Activated naive CD4-positive, alpha-beta T cell treated with anti-CD3 and anti-CD28 coated beads, Interleukin-2, amount 50 U/mL, for 16 hours (primary cell): Measurements from ENCODE around the gene NCF2.
A peak's percentile ranks its signal among the peaks of the same experiment; 100 is the strongest.
"Not testable (repeated sequence)": the region's sequence is repeated elsewhere in the genome, so short reads cannot be mapped to it uniquely, and the experiment has no call there.

Source experiments
- DNase-seq: peaks from one replicate; pipeline ENCODE4 v3.0.0-alpha.2; 2020

The NCF2 gene, protein sequence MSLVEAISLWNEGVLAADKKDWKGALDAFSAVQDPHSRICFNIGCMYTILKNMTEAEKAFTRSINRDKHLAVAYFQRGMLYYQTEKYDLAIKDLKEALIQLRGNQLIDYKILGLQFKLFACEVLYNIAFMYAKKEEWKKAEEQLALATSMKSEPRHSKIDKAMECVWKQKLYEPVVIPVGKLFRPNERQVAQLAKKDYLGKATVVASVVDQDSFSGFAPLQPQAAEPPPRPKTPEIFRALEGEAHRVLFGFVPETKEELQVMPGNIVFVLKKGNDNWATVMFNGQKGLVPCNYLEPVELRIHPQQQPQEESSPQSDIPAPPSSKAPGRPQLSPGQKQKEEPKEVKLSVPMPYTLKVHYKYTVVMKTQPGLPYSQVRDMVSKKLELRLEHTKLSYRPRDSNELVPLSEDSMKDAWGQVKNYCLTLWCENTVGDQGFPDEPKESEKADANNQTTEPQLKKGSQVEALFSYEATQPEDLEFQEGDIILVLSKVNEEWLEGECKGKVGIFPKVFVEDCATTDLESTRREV

DNA sequence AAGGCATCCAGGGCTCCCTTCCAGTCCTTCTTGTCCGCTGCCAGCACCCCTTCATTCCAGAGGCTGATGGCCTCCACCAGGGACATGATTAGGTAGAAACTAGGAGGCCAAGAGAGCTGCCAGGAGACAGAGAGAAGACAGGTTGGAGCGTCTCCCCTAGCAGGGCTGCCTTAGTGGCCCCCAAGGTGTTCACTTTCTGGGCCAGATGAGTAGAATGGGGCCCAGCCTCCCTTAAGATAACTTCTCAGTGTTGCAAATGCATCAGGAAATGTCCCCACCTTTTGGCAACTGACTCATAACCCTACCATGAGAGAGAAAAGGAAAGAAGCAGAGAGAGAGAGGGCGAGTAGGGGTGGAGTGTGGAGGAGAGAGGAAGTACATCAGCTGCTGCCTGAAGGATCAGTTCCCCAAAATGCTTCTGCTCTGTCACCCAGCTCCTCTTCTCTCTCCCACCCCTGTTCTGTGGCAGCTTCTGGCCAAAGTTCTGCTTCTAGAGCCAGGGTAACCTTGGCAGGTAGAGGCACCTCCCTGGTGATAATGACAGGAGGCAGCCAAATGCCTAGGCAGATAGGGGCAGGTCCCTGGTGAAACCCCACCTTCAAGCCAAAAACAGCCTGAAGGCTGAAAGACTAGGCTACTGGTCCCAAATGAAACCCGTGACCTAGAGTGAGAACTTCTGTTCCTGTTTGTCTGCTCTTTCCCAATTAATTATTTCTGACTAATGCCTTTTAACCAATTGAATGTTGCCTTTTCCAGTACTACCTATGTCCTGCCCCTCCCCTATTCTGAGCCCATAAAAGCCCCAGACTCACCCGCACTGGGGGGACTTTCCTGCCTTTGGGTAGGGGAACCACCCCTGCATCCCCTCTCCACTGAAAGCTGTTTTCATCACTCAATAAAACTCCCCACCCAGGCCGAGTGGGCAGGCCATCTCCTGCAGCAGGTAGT, at the start of gene NCF2:
NCF2 (minus strand) TSS at position 216 of the 948 bp plus-strand sequence; CDS start at position 86, 130 bp downstream.
- DNase-seq = no peak

DNA sequence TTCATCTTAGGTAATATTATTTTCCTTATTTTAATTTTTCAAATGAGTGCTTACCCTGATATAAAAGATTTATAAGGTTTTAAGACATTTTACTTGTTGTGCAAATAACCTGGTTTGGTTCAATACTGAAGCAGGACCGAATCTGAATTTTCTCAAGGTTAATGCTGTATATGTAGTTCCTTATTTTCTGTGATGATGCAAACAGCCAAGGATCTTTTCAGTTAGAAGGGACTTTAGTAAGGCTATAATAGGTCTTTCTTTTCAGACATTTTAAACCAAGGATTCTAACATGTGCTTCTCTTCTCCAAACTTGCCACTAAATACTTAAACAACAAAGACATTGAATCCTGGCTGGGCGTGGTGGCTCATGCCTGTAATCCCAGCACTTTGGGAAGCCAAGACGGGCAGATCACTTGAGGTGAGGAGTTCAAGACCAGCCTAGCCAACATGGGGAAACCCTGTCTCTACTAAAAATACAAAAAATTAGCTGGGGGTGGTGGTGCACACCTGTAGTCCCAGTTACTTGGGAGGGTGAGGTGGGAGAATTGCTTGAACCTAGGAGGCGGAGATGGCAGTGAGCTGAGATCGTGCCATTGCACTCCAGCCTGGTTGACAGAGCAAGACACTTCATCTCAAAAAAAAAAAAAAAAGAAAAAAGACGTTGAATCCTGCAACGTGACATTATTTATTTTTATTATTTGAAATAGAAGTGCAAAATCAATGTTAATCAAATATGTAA, 48.6 kb upstream of the NCF2 start:
- DNase-seq = no peak

- DNase-seq = no peak
These were observed 46.5 kb upstream of the NCF2 start for GRCh38 chr1:183636783-183637182.

GRCh38 chr1:183636334-183636682, 46.0 kb upstream of the NCF2 start:
- DNase-seq = no peak

DNA sequence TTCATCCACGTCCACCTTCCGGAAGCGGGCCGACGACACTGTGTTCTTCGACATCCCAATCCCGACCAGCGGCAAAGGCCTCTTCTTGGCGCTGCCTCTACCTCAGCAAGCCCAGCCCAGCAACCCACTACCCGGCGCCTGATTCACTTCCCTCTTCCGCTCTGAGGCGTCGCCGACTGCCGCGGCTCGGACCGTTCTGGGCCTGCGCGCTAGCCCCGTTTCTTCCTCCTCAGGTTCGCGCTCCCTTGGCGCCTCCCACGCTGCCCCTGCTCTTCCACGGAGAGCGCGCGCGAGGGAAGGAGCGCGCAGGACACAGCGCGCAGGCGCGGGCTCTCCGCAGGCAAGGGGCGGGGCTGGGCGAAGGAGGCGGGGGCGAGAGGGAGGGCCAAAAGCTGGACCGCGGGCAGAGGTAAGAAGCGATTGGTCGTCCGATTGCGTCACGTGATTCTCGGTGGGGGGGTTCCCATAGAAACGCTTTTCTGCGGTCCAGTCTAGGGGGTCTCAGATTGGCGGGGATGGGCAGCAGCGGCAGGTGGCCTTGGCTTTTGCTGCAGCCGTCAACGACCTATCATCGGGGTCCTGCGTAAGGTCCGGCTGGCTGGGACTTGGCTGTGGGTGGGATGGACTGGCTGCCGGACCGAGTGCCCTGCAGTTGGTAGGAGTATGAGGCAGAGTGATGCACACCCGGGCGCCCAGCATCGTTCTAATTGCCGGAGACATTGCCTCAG, 45.5 kb upstream of the NCF2 start, which contains the start of gene ARPC5:
ARPC5 (minus strand) TSS at position 178 of the 728 bp plus-strand sequence; CDS start at position 54, 124 bp downstream.
- DNase-seq = peak; percentile 96

DNA sequence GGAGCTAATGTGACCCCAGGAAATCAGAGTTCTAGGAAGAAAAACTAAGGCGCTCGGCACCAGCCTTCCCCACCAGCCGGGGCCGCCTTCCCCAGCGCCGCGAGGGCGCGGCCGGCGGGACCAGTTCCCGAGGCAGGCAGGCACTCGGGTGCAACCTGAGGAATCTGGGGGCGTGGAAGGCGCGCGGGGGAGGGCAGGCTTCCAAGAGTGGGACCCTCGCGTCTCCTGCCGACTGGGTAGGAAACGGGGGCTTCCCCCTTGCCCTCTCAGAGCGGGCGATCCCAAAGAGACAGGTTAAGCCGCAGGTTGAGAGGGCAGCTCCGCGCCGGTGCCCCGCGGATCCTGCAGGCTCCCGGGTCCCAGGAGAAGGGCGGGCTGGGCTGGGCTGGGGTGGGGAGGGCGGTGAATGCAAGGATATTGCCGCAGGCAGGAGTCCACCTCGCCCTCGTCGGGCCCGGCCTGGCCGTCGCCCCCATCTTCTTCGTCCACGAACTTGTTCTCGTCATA, 44.9 kb upstream of the NCF2 start:
- DNase-seq = peak; percentile 16

- no peak for DNase-seq
These were observed 44.3 kb upstream of the NCF2 start for GRCh38 chr1:183634429-183635065.

- no peak for DNase-seq
These were observed 43.6 kb upstream of the NCF2 start for GRCh38 chr1:183633676-183634343.

DNA sequence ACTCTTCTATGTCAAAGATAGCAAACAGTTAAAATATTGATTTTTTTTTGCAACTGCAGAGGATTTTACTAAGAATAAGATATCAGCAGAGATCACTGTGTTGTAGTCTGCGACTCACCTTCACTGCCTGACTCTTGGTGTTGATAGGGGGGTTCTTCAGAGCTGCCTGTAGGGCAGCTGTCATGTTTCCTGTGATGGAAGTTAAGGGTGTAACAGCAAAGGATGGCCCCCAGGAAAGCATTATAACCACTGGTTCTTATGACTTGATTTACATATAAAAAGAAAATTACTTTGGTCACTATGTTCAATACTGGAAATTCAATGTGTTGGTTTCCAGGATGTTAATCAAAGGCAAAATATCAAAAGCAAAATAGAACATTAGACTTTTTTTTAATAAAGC, 42.7 kb upstream of the NCF2 start:
- no peak for DNase-seq

- no peak for DNase-seq
These were observed 41.9 kb upstream of the NCF2 start for GRCh38 chr1:183632114-183632513.

DNA sequence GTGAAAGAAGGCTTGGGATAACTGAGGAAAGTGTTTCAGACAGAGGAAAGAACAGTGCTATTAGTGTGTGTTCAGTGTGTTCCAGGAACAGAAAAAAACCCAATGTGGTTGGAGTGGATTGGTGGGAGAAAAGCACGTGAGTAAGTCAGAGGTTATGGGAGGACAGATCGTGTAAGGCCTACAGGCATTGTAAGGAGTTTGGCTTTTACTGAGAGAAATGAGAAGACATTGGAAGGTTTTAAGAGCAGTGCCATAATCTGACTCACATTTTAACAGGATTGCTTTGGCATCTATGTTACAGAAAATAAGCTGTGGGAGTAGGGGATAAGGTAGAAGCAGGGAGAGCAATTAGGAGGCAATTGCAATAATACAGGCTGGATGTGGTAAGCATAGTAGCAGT, 40.5 kb upstream of the NCF2 start:
- DNase-seq = no peak

- no peak for DNase-seq
These were observed 38.3 kb upstream of the NCF2 start for GRCh38 chr1:183628537-183628936.

GRCh38 chr1:183626236-183626635, 36.0 kb upstream of the NCF2 start:
- not testable (repeated sequence) for DNase-seq

GRCh38 chr1:183622884-183623785, 32.9 kb upstream of the NCF2 start:
- DNase-seq = peak; percentile 32

- no peak for DNase-seq
These were observed 31.8 kb upstream of the NCF2 start for GRCh38 chr1:183622013-183622412.

DNA sequence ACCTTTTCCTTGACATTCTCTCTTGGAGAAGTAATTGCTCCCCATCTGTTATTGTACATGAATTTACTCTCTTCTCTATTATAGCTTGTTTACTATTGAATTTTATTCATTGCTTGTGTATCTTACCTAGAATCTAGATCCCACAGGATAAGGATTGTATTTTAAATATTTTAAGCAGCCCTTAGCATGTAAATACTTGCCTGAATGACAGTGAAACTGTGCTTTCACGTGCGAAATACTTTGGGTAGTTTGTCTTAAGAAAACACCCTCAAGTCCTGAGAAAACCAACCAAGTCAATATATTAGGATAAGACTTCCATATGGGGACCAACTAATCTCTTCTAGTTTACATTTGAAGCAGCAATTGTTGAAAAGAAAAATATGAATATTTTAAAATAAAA, 30.1 kb upstream of the NCF2 start:
- no peak for DNase-seq

DNA sequence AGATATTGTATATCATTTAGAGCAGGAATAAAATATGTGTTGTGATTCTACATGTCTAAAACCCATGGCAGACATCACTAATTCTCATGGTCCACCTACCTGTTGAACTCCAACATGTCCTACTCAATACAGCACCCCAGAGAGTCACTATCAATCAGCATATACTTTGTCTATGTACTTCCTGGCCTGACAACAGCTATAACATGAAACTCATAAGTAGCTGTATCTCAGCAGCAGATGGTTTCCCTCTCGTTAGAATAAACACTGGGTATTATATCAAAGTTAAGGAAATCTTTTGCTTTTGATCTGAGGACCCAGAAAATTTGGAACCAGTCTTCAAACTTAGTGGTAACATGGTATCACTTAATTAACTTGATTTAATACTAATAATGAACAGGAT, 29.5 kb upstream of the NCF2 start:
- DNase-seq = no peak

DNA sequence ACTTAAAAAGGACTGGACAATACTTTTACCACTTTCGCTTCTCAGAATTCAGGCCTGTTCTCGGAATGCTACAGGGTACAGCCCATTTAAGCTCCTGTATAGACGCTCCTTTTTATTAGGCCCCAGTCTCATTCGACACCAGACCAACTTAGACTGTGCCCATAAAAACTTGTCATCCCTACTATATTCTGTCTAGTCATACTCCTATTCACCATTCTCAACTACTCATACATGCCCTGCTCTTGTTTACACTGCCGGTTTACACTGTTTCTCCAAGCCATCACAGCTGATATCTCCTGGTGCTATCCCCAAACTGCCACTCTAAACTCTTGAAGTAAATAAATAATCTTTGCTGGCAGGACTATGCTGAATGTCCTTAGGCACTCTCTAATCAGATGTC, 27.9 kb upstream of the NCF2 start:
- DNase-seq = not testable (repeated sequence)

- DNase-seq = not testable (repeated sequence)
These were observed 22.7 kb upstream of the NCF2 start for GRCh38 chr1:183612975-183613374.

DNA sequence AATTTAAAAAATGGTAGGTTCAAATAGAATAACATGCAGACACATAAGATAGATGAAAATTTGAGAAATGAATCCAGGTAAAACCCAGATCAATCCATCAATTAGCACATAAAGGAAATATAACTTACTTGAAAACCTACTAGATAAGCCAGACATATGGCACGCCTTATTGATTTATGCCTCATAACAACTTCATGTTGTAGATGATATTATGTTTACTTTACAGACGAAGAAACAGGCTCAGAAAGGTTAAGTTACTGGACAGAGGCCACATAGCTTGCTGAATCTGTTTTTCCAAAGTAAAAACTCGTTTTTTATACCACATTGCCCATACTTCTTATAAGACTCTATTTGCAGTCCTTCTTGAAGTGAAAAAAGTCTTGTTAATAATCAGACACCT, 22.1 kb upstream of the NCF2 start:
- DNase-seq = no peak
